GM10266 (cell line): ENCODE data around the gene KIDINS220.
A peak's percentile ranks its signal among the peaks of the same experiment; 100 is the strongest.

Experiments
- DNase-seq: peaks from one replicate; pipeline ENCODE4 v3.0.0; 2012; ENCODE audit errors: extremely low spot score
- CTCF ChIP-seq: IDR thresholded peaks from 2 replicates; pipeline ENCODE4 v1.5.1; 2012; ENCODE audit warnings: mild to moderate bottlenecking, low read depth; ENCODE audit not compliant: control insufficient read depth, insufficient read depth; ENCODE audit errors: missing control alignments

The KIDINS220 gene

GRCh38 chr2:8701681-8702379, 135.6 kb downstream of the KIDINS220 start:
- DNase-seq = no peak
- no peak for TF ChIP-seq CTCF

GRCh38 chr2:8699839-8700238, 137.6 kb downstream of the KIDINS220 start:
- DNase-seq = no peak
- no peak for TF ChIP-seq CTCF

- DNase-seq = no peak
- TF ChIP-seq CTCF = no peak
These were observed 140.2 kb downstream of the KIDINS220 start for GRCh38 chr2:8697190-8697589.

GRCh38 chr2:8694737-8695136, 142.7 kb downstream of the KIDINS220 start:
- no peak for TF ChIP-seq CTCF
- no peak for DNase-seq

- peak; percentile 69 for DNase-seq
- peak; percentile 60 for TF ChIP-seq CTCF
These were observed 144.1 kb downstream of the KIDINS220 start for GRCh38 chr2:8693157-8693821.

GRCh38 chr2:8692783-8693156, 144.6 kb downstream of the KIDINS220 start:
- peak; percentile 2 for TF ChIP-seq CTCF
- DNase-seq = no peak

GRCh38 chr2:8691859-8692437, 145.5 kb downstream of the KIDINS220 start:
- no peak for DNase-seq
- no peak for TF ChIP-seq CTCF
